Measurements from ENCODE around the gene SLC24A3.

The SLC24A3 gene

DNA sequence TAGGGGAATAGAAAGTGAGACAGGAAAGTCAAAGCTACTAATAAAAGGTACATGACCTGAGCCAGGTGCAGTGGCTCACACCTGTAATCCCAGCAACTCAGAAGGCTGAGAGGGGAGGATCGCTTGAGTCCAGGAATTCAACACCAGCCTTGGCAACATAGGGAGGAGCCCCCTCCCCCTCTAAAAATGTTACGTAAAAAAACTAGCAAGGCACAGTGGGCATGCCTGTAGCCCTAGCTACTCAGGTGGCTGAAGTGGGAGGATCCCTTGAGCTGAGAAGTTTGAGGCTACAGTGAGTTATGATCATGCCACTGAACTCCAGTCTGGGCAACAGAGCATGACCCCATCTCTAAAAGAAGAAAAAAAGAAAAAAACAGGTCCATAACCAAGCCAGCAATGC is 359.6 kb downstream of the SLC24A3 start:
- TF ChIP-seq, protein P1, sequence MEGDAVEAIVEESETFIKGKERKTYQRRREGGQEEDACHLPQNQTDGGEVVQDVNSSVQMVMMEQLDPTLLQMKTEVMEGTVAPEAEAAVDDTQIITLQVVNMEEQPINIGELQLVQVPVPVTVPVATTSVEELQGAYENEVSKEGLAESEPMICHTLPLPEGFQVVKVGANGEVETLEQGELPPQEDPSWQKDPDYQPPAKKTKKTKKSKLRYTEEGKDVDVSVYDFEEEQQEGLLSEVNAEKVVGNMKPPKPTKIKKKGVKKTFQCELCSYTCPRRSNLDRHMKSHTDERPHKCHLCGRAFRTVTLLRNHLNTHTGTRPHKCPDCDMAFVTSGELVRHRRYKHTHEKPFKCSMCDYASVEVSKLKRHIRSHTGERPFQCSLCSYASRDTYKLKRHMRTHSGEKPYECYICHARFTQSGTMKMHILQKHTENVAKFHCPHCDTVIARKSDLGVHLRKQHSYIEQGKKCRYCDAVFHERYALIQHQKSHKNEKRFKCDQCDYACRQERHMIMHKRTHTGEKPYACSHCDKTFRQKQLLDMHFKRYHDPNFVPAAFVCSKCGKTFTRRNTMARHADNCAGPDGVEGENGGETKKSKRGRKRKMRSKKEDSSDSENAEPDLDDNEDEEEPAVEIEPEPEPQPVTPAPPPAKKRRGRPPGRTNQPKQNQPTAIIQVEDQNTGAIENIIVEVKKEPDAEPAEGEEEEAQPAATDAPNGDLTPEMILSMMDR (IDR thresholded peaks at IDR 0.05; ENCODE audit: unreplicated experiment in 3 of 3) = no peak
- Mint-ChIP-seq H3K9me3 (peaks cover 7% of the 10 kb centered on the region), H3K4me1 (no peaks in the 10 kb centered on the region), H3K27me3 (ENCODE audit: low read depth) (no peaks in the 10 kb centered on the region), H3K4me3 (no peak overlapping the region), H3K27ac (no peak overlapping the region), H3K36me3 (ENCODE audit: low read depth) (no peaks in the 10 kb centered on the region)

DNA sequence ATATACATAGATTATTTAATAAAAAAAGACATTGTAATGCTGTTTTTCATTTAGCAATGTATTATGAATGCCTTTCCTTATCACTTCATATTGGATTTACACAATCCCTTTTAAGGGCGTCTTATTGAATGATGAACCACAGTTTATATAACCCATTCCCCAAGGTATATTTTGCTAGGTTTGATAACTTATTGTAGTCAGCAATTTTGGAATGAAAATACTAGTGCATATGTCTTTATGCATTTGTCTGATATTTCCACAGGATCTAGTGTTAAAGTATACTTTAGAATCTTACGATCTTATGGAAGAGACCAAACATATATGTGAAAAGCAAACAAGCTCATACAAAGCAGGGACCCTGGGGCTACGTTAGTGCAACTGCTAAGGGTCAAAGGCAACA is 365.2 kb downstream of the SLC24A3 start:
- Mint-ChIP-seq H3K4me1 (peaks cover 8% of the 10 kb centered on the region), H3K27ac (no peak overlapping the region), H3K27me3 (ENCODE audit: low read depth) (no peaks in the 10 kb centered on the region), H3K4me3 (no peak overlapping the region), H3K36me3 (ENCODE audit: low read depth) (no peaks in the 10 kb centered on the region), H3K9me3 (no peaks in the 10 kb centered on the region)
- TF ChIP-seq, protein P1 (IDR thresholded peaks at IDR 0.05; ENCODE audit: unreplicated experiment in 3 of 3) = no peak

GRCh38 chr20:19582782-19583181 is 370.3 kb downstream of the SLC24A3 start:
- H3K4me3 Mint-ChIP-seq = no peak overlapping the region
- no peaks in the 10 kb centered on the region for H3K36me3 Mint-ChIP-seq (ENCODE audit: low read depth)
- TF ChIP-seq, protein P1 (IDR thresholded peaks at IDR 0.05; ENCODE audit: unreplicated experiment in 3 of 3) = no peak
- peaks cover 27% of the 10 kb centered on the region for H3K4me1 Mint-ChIP-seq
- H3K9me3 Mint-ChIP-seq = no peaks in the 10 kb centered on the region
- H3K27me3 Mint-ChIP-seq (ENCODE audit: low read depth) = peaks cover 9% of the 10 kb centered on the region
- H3K27ac Mint-ChIP-seq = peak overlapping the region in 2 of 3 experiments; percentile 25 to 27

GRCh38 chr20:19583532-19584175 is 371.2 kb downstream of the SLC24A3 start:
- H3K27me3 Mint-ChIP-seq (ENCODE audit: low read depth) = peaks cover 9% of the 10 kb centered on the region
- H3K27ac Mint-ChIP-seq = peak overlapping the region in 1 of 3 experiments; percentile 17
- H3K9me3 Mint-ChIP-seq = no peaks in the 10 kb centered on the region
- H3K36me3 Mint-ChIP-seq (ENCODE audit: low read depth) = no peaks in the 10 kb centered on the region
- H3K4me3 Mint-ChIP-seq = no peak overlapping the region
- H3K4me1 Mint-ChIP-seq = peaks cover 35% of the 10 kb centered on the region
- TF ChIP-seq, protein P1 (IDR thresholded peaks at IDR 0.05; ENCODE audit: unreplicated experiment in 3 of 3) = peak; percentile 72 to 95 (median 75)

GRCh38 chr20:19588241-19588640 is 375.8 kb downstream of the SLC24A3 start:
- H3K27me3 Mint-ChIP-seq (ENCODE audit: low read depth) = peaks cover 10% of the 10 kb centered on the region
- TF ChIP-seq, protein P1 (IDR thresholded peaks at IDR 0.05; ENCODE audit: unreplicated experiment in 3 of 3) = no peak
- H3K36me3 Mint-ChIP-seq (ENCODE audit: low read depth) = peaks cover 18% of the 10 kb centered on the region
- peaks cover 4% of the 10 kb centered on the region for H3K9me3 Mint-ChIP-seq
- peaks cover 50% of the 10 kb centered on the region for H3K4me1 Mint-ChIP-seq
- H3K27ac Mint-ChIP-seq = peak overlapping the region in 2 of 3 experiments; percentile 10 to 28
- no peak overlapping the region for H3K4me3 Mint-ChIP-seq

GRCh38 chr20:19588732-19589131 is 376.3 kb downstream of the SLC24A3 start:
- H3K9me3 Mint-ChIP-seq = peaks cover 4% of the 10 kb centered on the region
- no peak overlapping the region for H3K4me3 Mint-ChIP-seq
- TF ChIP-seq, protein P1 (IDR thresholded peaks at IDR 0.05; ENCODE audit: unreplicated experiment in 3 of 3) = no peak

More at GRCh38 chr20:19588732-19589131, 376.3 kb downstream of the SLC24A3 start:
- H3K4me1 Mint-ChIP-seq = peaks cover 45% of the 10 kb centered on the region
- H3K27ac Mint-ChIP-seq = peak overlapping the region in 2 of 3 experiments; percentile 16 to 85
- H3K27me3 Mint-ChIP-seq (ENCODE audit: low read depth) = peaks cover 5% of the 10 kb centered on the region
- H3K36me3 Mint-ChIP-seq (ENCODE audit: low read depth) = peaks cover 18% of the 10 kb centered on the region

Measured in nephron (organoid).